Activated T-helper 17 cell treated with anti-CD3 and anti-CD28 coated beads, Interleukin-2, amount 50 U/mL, for 72 hours (primary cell): Measurements from ENCODE around the gene FBLN5. TPM values are rescaled to one million over a fixed set of nuclear protein-coding genes. Genes with fewer than 3 reads are reported as not detected.
A peak's percentile ranks its signal among the peaks of the same experiment; 100 is the strongest.

Experiments used
- ATAC-seq: fragments of 150-1000 bp; cut with Tn5 transposase; replicated peaks from 2 replicates; pipeline ENCODE4 v1.10.0; 2021; ENCODE audit warnings: mild to moderate bottlenecking, moderate library complexity
- H3K27ac Mint-ChIP-seq: one replicate; pipeline ENCODE4 v1.8.0; 2022; ENCODE audit warnings: mixed read lengths
- H3K27me3 Mint-ChIP-seq: one replicate; pipeline ENCODE4 v1.8.0; 2022; ENCODE audit warnings: mixed read lengths
- H3K36me3 Mint-ChIP-seq: one replicate; pipeline ENCODE4 v1.8.0; 2022; ENCODE audit warnings: low read depth, mild to moderate bottlenecking, mixed read lengths
- H3K4me1 Mint-ChIP-seq: one replicate; pipeline ENCODE4 v1.8.0; 2022; ENCODE audit warnings: mixed read lengths
- H3K4me3 Mint-ChIP-seq: one replicate; pipeline ENCODE4 v1.8.0; 2022; ENCODE audit warnings: mild to moderate bottlenecking, mixed read lengths
- H3K9me3 Mint-ChIP-seq: one replicate; pipeline ENCODE4 v1.8.0; 2022; ENCODE audit warnings: mixed read lengths
- total RNA-seq, 2 donors: library from RNA; stranded (reverse); gene quantifications; one replicate each; pipeline ENCODE4 v1.2.3, GENCODE V29; 2022

Gene FBLN5
- total RNA-seq, 2 donors from 2014 or later: 1.4 to 7.6 TPM

DNA sequence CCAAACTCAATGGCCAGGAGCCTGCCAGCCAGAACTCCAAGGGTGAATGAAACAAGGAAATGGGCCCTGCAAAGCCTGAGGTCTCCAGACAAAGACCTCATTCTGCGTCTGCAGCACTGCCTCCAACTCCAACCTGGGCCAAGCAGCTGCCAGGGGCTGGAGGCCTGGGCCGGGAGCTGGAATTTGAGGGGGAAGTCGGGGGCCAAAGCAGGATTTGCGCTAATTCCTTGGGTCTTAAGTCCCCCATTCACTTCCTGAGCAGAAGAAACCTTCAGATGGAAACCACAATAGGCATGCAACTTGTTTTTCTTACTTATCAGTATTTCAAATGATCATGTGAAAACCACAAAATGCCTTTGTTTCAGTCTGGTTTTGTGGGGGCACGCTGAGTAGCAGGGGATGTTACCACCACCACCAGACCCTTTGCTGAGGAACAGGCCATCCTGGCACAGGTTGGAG is 57.2 kb downstream of the FBLN5 start:
- no peaks in the 10 kb centered on the region for H3K36me3 Mint-ChIP-seq
- H3K27ac Mint-ChIP-seq: peak overlapping the region; percentile 71
- ATAC-seq: no peak
- H3K9me3 Mint-ChIP-seq: no peaks in the 10 kb centered on the region
- peaks cover 14% of the 10 kb centered on the region for H3K4me1 Mint-ChIP-seq
- H3K4me3 Mint-ChIP-seq: no peak overlapping the region
- H3K27me3 Mint-ChIP-seq: no peaks in the 10 kb centered on the region

GRCh38 chr14:91889477-91890211 is 57.9 kb downstream of the FBLN5 start:
- ATAC-seq: no peak
- peaks cover 14% of the 10 kb centered on the region for H3K4me1 Mint-ChIP-seq
- peak overlapping the region; percentile 71 for H3K27ac Mint-ChIP-seq
- no peak overlapping the region for H3K4me3 Mint-ChIP-seq
- H3K9me3 Mint-ChIP-seq: no peaks in the 10 kb centered on the region
- H3K36me3 Mint-ChIP-seq: no peaks in the 10 kb centered on the region
- H3K27me3 Mint-ChIP-seq: no peaks in the 10 kb centered on the region

- ATAC-seq: no peak
- H3K27me3 Mint-ChIP-seq: no peaks in the 10 kb centered on the region
- no peaks in the 10 kb centered on the region for H3K36me3 Mint-ChIP-seq
- no peak overlapping the region for H3K27ac Mint-ChIP-seq
- peaks cover 14% of the 10 kb centered on the region for H3K4me1 Mint-ChIP-seq
- H3K4me3 Mint-ChIP-seq: no peak overlapping the region
- no peaks in the 10 kb centered on the region for H3K9me3 Mint-ChIP-seq
Observed at GRCh38 chr14:91888641-91889476, 58.6 kb downstream of the FBLN5 start.

DNA sequence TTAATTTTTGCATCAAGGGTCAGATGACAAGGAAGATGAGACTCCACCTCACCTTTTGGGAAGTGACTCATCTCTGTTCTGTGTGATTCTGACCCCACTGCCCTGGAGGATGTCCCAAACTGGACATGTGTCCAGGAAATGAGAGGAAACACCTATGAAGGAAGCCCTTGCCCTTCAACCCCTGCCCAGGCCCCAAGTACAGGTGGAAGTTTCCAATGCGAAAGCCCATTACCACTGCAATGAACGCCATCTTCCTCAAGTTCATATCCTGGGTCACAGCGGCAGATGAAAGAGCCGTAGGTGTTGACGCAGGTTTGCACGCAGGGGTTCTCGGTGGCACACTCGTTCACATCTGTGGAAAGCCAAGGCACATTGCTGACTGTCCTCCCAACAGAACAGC is 60.5 kb downstream of the FBLN5 start:
- no peak for ATAC-seq
- Mint-ChIP-seq H3K9me3 (no peaks in the 10 kb centered on the region), H3K27ac (no peak overlapping the region), H3K4me1 (peaks cover 7% of the 10 kb centered on the region), H3K4me3 (no peak overlapping the region), H3K27me3 (no peaks in the 10 kb centered on the region), H3K36me3 (no peaks in the 10 kb centered on the region)

GRCh38 chr14:91885839-91886238 is 61.7 kb downstream of the FBLN5 start:
- Mint-ChIP-seq H3K27me3 (no peaks in the 10 kb centered on the region), H3K27ac (no peak overlapping the region), H3K9me3 (no peaks in the 10 kb centered on the region), H3K4me1 (peaks cover 14% of the 10 kb centered on the region), H3K36me3 (no peaks in the 10 kb centered on the region), H3K4me3 (no peak overlapping the region)
- ATAC-seq: no peak

- H3K36me3 Mint-ChIP-seq: no peaks in the 10 kb centered on the region
- no peak overlapping the region for H3K4me3 Mint-ChIP-seq
- no peaks in the 10 kb centered on the region for H3K9me3 Mint-ChIP-seq
- H3K4me1 Mint-ChIP-seq: peaks cover 12% of the 10 kb centered on the region
- no peaks in the 10 kb centered on the region for H3K27me3 Mint-ChIP-seq
- H3K27ac Mint-ChIP-seq: peak overlapping the region; percentile 20
- no peak for ATAC-seq
Observed at GRCh38 chr14:91885113-91885712, 62.3 kb downstream of the FBLN5 start.

GRCh38 chr14:91884664-91885063 is 62.8 kb downstream of the FBLN5 start:
- H3K4me3 Mint-ChIP-seq: no peak overlapping the region
- H3K9me3 Mint-ChIP-seq: no peaks in the 10 kb centered on the region
- no peak overlapping the region for H3K27ac Mint-ChIP-seq
- H3K27me3 Mint-ChIP-seq: no peaks in the 10 kb centered on the region
- no peak for ATAC-seq
- no peaks in the 10 kb centered on the region for H3K36me3 Mint-ChIP-seq
- peaks cover 13% of the 10 kb centered on the region for H3K4me1 Mint-ChIP-seq

DNA sequence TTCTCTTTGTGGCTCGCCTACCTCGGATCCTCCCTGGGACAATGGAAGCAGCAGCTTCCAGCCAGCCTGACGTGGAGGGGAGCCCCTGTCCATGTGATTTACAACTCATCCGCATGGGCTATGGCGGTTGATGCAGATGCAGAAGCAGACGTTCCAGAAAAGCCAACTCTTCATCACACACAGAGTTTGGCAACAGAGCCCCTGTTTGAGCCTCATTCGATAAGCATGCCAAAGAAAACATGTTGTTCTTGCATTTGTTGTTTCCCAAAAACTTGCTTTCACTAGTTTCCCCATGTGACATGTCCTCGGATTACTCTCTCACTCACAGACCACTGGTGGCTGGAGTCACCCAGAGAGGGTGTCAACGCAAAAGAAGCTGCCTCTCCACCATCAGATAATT is 63.7 kb downstream of the FBLN5 start:
- no peaks in the 10 kb centered on the region for H3K36me3 Mint-ChIP-seq
- H3K4me3 Mint-ChIP-seq: no peak overlapping the region
- no peak for ATAC-seq
- no peak overlapping the region for H3K27ac Mint-ChIP-seq
- H3K9me3 Mint-ChIP-seq: no peaks in the 10 kb centered on the region
- no peaks in the 10 kb centered on the region for H3K27me3 Mint-ChIP-seq
- H3K4me1 Mint-ChIP-seq: peaks cover 13% of the 10 kb centered on the region

DNA sequence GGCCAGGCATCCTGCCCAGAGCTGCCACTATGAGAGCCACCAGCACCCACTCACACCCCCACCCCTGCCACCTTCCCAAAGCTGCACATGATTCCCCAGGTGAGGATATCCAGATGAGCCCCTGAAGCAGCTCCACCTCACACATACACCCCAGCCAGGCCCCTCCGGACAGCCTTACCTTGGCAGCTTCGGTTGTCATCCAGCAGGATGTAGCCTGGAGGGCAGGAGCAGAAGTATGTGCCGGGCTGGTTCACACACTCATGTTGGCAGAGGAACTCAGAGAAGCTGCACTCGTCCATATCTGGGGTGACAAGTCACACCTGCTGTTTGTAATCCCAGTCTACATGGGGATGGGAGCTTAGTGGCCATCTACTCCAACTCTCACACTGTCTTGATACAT is 64.7 kb downstream of the FBLN5 start:
- Mint-ChIP-seq H3K4me1 (peaks cover 17% of the 10 kb centered on the region), H3K36me3 (no peaks in the 10 kb centered on the region), H3K9me3 (no peaks in the 10 kb centered on the region), H3K27me3 (no peaks in the 10 kb centered on the region), H3K27ac (no peak overlapping the region), H3K4me3 (no peak overlapping the region)
- ATAC-seq: no peak

DNA sequence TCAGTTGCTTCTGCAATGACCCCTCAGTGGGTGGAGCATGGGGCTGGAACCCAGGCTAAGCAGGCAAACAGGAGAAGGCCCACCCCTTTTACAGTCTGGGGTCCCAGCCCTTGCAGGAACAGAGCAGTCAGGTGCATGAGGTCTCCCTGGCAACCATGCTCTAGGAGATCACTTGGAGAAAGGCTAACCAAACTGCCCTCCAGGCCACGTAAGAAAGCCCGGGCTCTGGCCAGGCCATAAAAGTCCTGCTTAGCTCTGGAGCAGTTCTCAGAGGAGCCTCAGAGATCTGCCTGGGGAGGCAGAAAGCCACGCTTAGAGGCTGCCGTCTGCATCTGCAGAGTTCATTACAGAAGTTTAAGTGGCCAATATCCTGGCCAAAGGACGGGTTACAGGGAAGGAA is 65.1 kb downstream of the FBLN5 start:
- H3K4me1 Mint-ChIP-seq: peaks cover 17% of the 10 kb centered on the region
- H3K9me3 Mint-ChIP-seq: no peaks in the 10 kb centered on the region
- H3K27me3 Mint-ChIP-seq: no peaks in the 10 kb centered on the region
- no peaks in the 10 kb centered on the region for H3K36me3 Mint-ChIP-seq
- ATAC-seq: no peak
- H3K4me3 Mint-ChIP-seq: no peak overlapping the region
- no peak overlapping the region for H3K27ac Mint-ChIP-seq

DNA sequence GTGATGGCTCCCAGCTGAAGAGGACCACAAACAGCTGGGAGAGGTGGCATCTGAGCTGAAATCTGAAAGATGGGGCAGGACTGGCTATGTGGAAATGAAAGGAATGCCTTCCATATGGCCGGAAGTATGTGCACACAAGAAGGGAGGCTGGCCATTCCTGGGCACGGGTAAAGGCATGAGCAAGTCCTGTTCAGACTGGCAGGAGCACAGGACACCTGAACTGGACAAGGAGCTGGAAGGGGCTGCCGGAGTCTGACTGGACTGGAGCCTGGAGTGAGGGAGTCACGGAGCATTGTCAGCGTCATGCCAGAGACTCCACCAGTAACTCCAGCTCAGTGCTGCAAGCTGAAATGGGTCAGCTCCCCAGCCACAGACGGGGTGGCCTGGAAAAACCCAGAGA is 68.3 kb downstream of the FBLN5 start:
- Mint-ChIP-seq H3K9me3 (no peaks in the 10 kb centered on the region), H3K36me3 (no peaks in the 10 kb centered on the region), H3K4me3 (no peak overlapping the region), H3K27ac (peak overlapping the region; percentile 0), H3K4me1 (peaks cover 23% of the 10 kb centered on the region), H3K27me3 (no peaks in the 10 kb centered on the region)
- no peak for ATAC-seq

GRCh38 chr14:91878274-91878673 is 69.2 kb downstream of the FBLN5 start:
- Mint-ChIP-seq H3K27ac (peak overlapping the region; percentile 0), H3K36me3 (peaks cover 3% of the 10 kb centered on the region), H3K4me1 (peaks cover 32% of the 10 kb centered on the region), H3K9me3 (no peaks in the 10 kb centered on the region), H3K27me3 (no peaks in the 10 kb centered on the region), H3K4me3 (no peak overlapping the region)
- ATAC-seq: no peak

DNA sequence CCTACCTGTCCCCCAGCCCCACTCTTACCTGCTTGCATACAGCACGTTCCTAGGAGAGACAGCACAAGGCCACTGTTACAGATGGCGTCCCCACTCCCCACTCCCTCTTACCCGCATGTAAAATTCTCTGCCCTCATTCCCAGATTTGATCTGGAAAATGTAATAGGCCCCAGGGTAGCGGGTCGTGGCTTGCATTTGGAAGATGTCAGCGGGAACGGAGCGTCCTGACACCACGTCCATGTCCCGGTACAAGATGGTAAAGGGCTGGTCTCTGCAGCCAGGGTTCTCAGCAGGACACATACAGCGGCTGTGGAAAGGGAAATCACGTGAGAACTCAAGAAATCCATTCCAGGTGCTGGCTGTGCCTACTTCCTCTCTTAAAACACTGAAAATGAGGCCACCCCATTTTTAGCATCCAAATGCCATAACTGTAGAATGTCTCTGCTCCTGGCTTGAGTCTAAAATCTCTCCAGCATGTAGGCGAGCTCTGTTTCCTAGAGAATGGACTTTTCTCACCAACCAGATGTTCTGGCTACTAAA is 70.0 kb downstream of the FBLN5 start:
- Mint-ChIP-seq H3K27me3 (no peaks in the 10 kb centered on the region), H3K4me3 (no peak overlapping the region), H3K27ac (no peak overlapping the region), H3K36me3 (peaks cover 5% of the 10 kb centered on the region), H3K9me3 (no peaks in the 10 kb centered on the region), H3K4me1 (peaks cover 39% of the 10 kb centered on the region)
- no peak for ATAC-seq

DNA sequence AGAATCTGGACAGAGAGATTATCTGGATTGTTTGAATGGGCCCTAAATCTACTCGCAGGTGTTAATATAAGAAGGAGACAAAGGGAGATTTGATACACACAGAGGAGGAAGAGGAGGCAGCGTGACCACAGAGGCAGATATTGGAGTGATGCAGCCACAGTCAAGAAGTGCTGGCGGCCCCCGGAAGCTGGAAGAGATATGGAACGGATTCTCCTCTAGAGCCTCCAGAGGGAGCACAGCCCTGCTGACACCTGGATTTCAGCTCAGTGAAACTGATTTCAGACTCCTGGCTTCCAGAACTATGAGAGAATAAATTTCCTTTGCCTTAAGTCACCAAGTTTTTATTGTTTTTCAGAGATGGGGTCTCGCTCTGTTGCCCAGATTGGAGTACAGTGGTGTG is 71.0 kb downstream of the FBLN5 start:
- H3K4me1 Mint-ChIP-seq: peaks cover 45% of the 10 kb centered on the region
- peaks cover 5% of the 10 kb centered on the region for H3K36me3 Mint-ChIP-seq
- H3K27ac Mint-ChIP-seq: no peak overlapping the region
- H3K4me3 Mint-ChIP-seq: no peak overlapping the region
- no peaks in the 10 kb centered on the region for H3K9me3 Mint-ChIP-seq
- no peak for ATAC-seq
- no peaks in the 10 kb centered on the region for H3K27me3 Mint-ChIP-seq
